ENCODE measurements around the gene PIWIL1.

PIWIL1 gene

DNA sequence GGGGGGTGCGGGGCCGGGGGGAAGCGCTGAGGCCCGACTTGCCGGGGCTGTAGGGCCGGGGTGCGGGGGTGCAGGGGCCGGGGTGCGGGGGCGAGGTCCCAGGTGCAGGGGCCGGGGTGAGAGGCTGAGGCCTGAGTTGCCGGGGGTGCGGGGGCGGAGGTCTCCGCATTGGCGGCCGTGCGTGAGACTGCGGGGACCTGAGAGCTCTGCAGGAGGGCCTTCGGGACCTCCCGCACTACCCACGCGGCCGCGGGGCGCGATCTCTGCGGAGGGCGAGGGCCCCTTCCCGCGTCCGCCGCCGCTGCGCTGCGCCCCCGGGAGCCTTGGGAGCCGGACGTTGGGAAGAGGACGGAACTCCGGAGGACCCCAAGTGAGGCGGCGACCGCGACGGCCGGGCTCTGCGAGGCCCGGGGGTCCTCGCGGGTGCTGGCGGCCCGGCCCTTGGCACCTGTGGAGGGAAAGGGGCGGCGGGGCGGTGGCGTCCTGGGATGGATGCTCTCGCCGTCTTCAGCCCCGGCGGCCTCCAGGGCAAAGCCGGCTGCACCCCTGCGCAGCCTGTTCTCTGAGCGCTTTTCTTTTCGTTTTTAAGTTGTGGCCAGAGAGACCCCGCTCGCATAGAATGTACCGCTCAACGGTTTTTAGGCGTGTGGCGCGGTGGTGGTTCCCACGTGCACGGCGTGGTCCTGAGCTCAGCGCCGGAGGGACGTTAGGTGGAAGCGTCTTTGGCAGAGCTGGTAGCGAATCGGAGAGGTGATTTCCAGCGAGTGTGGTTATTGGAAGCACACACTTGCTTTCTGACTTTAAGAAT, 1.3 kb downstream of the PIWIL1 start:
- DNase-seq: peak; percentile 54

- peak; percentile 85 for DNase-seq
Measured at GRCh38 chr12:130339951-130340350, 2.3 kb downstream of the PIWIL1 start.

DNA sequence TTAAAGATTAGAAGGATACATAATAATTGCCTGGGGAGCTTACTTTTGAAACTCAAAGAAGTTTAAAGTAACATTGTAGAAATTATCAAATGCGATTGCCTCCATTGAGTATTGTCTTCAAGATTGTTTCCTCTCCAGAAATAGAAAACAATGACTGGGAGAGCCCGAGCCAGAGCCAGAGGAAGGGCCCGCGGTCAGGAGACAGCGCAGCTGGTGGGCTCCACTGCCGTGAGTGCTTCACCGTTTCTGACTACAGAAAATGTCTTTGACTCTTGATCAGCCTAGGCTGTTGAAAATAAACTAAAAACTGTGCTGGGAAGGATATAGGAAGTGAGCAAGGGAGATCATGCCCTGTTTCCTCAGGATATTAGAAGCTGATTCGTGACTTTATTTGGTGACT, 4.8 kb downstream of the PIWIL1 start:
- no peak for DNase-seq

DNA sequence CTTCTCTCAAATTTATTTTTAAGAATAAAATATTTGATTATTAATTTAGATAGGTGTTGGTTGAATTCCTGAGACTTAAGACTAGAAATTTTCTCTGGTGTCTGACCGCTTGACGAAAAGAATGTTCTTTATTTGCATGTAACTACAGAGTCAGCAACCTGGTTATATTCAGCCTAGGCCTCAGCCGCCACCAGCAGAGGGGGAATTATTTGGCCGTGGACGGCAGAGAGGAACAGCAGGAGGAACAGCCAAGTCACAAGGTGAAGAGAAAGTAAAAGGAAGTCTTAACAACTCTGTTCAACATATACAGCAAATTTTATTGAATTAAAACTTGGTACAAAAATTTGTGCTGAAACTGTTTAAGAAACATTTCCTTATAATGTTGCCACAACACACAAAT, 5.2 kb downstream of the PIWIL1 start:
- DNase-seq: no peak

GRCh38 chr12:130344529-130344928, 6.8 kb downstream of the PIWIL1 start:
- no peak for DNase-seq

- no peak for DNase-seq
Measured at GRCh38 chr12:130345292-130345691, 7.6 kb downstream of the PIWIL1 start.

DNA sequence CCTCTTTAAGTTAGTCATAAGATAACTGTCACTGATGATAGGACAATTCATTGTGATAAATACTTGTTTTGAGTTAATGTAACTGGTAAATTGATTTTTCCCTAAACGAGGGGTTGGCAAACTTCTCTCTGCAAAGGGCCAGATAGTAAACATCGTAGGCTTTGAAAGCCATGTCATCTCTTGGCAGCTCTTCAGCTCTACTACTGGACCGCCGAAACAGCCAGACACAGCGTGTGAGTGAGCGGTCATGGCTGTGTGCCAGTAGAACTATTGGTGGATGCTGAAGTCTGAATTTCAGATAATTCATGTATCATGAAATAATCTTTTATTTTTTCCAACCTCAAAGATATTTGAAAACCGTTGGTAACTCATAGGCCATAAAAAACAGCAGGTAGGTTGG, 9.9 kb downstream of the PIWIL1 start:
- no peak for DNase-seq

- no peak for DNase-seq
Measured at GRCh38 chr12:130350715-130351114, 13.0 kb downstream of the PIWIL1 start.

GRCh38 chr12:130351326-130351725, 13.6 kb downstream of the PIWIL1 start:
- DNase-seq: peak; percentile 82

- DNase-seq: no peak
Measured at GRCh38 chr12:130353081-130353480, 15.4 kb downstream of the PIWIL1 start.

GRCh38 chr12:130354407-130354806, 16.7 kb downstream of the PIWIL1 start:
- DNase-seq: no peak

- DNase-seq: peak; percentile 85
Measured at GRCh38 chr12:130356222-130356621, 18.5 kb downstream of the PIWIL1 start.

DNA sequence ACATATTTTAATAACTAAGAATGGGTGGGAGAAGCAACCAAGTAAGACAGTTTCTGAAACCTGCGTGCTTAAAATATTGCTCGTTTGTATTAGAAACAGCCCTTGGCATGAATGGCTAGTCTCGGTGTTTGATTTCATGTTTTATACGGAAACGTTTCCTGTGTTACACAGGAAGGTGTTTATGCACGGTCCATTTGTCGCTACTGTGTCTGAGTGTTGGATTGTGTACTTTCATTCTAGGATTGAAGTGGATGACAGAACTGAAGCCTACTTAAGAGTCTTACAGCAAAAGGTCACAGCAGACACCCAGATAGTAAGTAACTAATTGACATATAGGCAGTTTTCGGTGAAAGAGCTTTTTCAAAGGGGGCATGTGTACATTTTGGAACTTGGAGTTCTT, 19.6 kb downstream of the PIWIL1 start:
- DNase-seq: peak; percentile 95

DNA sequence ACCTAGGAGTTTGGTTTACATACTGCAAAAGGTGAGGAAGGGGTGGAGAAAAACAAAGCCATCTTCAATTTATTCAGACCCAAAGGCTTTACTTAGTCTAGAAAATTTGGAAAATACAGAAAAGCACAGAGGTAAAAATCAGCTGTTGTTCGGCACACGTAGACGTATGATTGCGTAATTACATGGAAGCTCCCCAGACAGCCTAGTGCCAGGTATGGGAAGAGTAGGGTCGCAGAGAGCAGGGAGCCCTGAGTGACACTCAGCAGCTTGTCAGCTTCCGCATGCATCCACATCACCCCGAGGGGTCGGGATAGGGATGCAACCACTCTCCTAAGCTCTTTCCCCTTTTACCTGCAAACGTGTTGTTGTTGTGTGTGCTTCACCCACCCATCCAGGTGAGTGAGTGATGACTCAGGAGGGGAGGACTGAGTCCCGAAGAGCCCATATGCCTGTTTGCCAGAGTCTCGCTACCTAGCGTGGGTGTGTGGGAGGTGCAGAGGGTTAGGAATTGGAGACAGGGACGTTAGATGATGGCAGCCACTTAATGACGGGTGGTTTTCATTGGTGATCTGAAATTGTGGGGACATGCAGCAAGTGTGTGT, 20.1 kb downstream of the PIWIL1 start:
- peak; percentile 85 for DNase-seq

DNA sequence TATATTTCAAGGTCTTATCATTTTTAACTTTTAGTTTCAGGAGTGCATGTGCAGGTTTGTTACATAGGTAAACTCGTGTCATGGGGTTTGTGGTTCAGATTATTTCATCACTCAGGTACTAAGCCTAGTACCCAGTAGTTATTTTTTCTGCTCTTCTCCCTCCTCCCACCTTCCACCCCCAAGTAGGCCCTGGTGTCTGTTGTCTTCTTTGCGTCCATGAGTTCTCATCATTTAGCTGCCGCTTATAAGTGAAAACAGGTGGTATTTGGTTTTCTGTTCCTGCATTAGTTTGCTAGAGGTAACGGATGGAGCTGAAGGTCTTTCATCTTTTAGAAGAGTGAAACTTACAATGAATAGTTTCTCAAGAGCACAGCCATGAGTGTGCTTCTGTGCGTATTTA, 24.4 kb downstream of the PIWIL1 start:
- DNase-seq: no peak

- DNase-seq: no peak
Measured at GRCh38 chr12:130364578-130364977, 26.9 kb downstream of the PIWIL1 start.

GRCh38 chr12:130366159-130366558, 28.5 kb downstream of the PIWIL1 start:
- no peak for DNase-seq

GRCh38 chr12:130367003-130367402, 29.3 kb downstream of the PIWIL1 start:
- DNase-seq: no peak

DNA sequence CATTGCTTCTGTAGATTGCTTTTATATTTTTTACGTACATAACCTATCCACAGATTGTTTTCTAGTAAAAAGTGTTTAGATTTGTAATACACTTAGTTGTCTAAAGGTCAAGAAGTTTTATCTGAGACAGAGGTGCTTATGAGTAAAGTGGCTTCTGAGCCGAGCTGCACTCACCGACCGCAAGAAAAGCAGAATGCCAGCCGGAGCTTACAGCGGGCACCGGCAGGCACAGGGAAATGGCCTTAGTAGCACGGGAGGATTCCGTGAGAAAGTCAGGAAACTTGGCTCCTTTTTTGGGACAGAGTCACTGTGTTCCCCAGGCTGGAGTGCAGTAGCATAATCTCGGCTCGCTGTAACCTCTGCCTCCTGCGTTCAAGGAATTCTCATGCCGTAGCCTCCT, 29.8 kb downstream of the PIWIL1 start:
- DNase-seq: no peak

DNA sequence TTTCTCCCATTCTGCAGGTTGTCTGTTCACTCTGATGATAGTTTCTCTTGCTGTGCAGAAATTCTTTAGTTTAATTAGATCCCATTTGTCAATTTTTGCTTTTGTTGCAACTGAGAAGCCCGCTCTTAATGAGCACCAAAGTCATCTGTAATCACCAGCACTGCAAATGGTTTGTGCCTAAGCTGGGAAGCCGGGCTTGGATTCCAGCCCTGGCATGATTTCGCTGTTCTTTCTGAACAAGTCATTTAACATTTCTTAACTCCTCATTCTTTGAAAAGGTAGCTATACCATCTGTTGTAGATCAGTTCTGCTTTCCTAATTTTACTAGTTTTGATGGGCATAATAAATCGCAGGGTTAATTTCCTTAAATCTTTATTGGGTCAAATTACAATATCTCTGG, 32.1 kb downstream of the PIWIL1 start:
- DNase-seq: no peak

GRCh38 chr12:130371296-130371695, 33.6 kb downstream of the PIWIL1 start:
- DNase-seq: no peak

DNA sequence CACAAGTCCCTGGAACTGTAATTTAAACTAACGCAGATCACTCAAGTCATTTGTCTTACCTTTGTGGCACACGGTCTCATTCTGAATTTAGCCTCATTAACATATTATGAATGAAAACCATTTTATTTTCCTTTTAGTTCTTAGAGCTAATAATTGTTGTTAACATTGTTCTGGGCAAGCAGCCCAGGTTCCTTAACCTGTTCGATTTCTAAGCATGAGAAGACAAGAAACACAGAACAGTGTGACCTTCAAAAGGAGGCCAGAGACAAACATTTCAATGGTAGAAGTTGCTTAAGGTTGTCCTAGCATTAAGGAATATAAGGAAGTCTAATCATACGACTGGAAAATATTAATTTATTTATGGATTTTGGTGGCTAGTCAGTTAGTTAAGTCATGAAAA, 35.2 kb downstream of the PIWIL1 start:
- no peak for DNase-seq

DNA sequence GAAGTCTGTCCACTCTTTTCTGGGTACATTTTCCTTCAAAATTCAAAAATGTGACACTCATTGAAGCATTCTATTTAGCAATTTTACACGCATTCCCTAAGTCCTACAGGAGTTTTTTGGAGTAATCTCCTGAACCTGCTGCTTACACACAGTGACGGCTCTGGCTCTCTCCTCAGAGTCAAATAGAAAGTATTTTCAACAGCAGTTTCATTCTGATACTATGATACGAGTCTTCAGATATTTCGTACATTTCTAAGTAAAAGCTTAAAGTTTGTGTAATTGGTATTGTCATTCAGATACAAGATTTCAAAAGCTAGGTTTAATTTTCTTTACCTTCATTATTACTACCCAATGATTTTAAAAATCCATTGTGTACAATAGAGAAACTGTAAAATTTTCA, 36.4 kb downstream of the PIWIL1 start:
- no peak for DNase-seq
